PC-3 (cell line): ENCODE measurements around the gene DPF1.

Experiments used
- EZH2 ChIP-seq: fragments of 300-600 bp; sonication (generic); IDR thresholded peaks from one replicate; pipeline ENCODE4 v1.6.1; 2017; ENCODE audit warnings: antibody characterized with exemption, mild to moderate bottlenecking, low read length; ENCODE audit not compliant: unreplicated experiment
- EZH2phosphoT487 ChIP-seq: fragments of 300-600 bp; sonication (generic); IDR thresholded peaks from 2 replicates; pipeline ENCODE4 v1.6.1; 2018; ENCODE audit warnings: mild to moderate bottlenecking, antibody characterized with exemption, low read length, borderline replicate concordance
- TF ChIP-seq, protein P1 (sequence below): fragments of 300-600 bp; sonication (generic); conservative IDR thresholded peaks from 2 replicates; pipeline ENCODE4 v1.5.1; 2017; ENCODE audit warnings: antibody characterized with exemption, low read depth, mild to moderate bottlenecking, low read length

- TF ChIP-seq EZH2 (no peak), EZH2phosphoT487 (no peak)
- TF ChIP-seq, protein P1, sequence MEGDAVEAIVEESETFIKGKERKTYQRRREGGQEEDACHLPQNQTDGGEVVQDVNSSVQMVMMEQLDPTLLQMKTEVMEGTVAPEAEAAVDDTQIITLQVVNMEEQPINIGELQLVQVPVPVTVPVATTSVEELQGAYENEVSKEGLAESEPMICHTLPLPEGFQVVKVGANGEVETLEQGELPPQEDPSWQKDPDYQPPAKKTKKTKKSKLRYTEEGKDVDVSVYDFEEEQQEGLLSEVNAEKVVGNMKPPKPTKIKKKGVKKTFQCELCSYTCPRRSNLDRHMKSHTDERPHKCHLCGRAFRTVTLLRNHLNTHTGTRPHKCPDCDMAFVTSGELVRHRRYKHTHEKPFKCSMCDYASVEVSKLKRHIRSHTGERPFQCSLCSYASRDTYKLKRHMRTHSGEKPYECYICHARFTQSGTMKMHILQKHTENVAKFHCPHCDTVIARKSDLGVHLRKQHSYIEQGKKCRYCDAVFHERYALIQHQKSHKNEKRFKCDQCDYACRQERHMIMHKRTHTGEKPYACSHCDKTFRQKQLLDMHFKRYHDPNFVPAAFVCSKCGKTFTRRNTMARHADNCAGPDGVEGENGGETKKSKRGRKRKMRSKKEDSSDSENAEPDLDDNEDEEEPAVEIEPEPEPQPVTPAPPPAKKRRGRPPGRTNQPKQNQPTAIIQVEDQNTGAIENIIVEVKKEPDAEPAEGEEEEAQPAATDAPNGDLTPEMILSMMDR = no peak
Observed at GRCh38 chr19:38206006-38206745, 17.8 kb downstream of the DPF1 start.
